Psoas muscle (tissue), 8 donors: Measurements from ENCODE around the gene CLDN7. TPM values are rescaled to one million over a fixed set of nuclear protein-coding genes. Genes with fewer than 3 reads are reported as not detected.

ENCODE experiments used
- ATAC-seq, 4 donors: fragments of 200-7000 bp; cut with Tn5 transposase; one replicate each; pipeline ENCODE4 v1.9.1; 2020; ENCODE audit warnings: moderate library complexity in 3 of 4, mild to moderate bottlenecking in 2 of 4
- DNase-seq, 2 donors: peaks; one replicate each; pipeline ENCODE4 v3.0.0-alpha.2; 2020
- H3K27ac ChIP-seq: fragments of 200-600 bp; one replicate; pipeline ENCODE4 v1.8.0; 2022
- H3K27me3 ChIP-seq, 3 donors: fragments of 200-600 bp in 1 of 3; one replicate each; pipeline versions ENCODE4 v1.6.1 to v1.8.0; 2013 to 2022; ENCODE audit warnings: low read length in 2 of 3, mild to moderate bottlenecking in 2 of 3, moderate library complexity in 1 of 3; ENCODE audit not compliant: insufficient read depth in 3 of 3
- H3K36me3 ChIP-seq, 2 donors: fragments of 200-600 bp in 1 of 2; one replicate each; pipeline versions ENCODE4 v1.6.1 to v1.8.0; 2013 to 2022; ENCODE audit warnings: low read depth in 1 of 2, mild to moderate bottlenecking in 1 of 2, moderate library complexity in 1 of 2; ENCODE audit not compliant: insufficient read depth in 1 of 2
- H3K4me1 ChIP-seq: fragments of 200-600 bp; one replicate; pipeline ENCODE4 v1.8.0; 2022
- H3K4me3 ChIP-seq: fragments of 200-600 bp; one replicate; pipeline ENCODE4 v1.8.0; 2022; ENCODE audit warnings: mild to moderate bottlenecking
- H3K9me3 ChIP-seq: fragments of 200-600 bp; one replicate; pipeline ENCODE4 v1.8.0; 2022
- CTCF ChIP-seq: fragments of 200-600 bp; IDR thresholded peaks from one replicate; pipeline ENCODE4 v1.8.0; 2022; ENCODE audit warnings: antibody characterized with exemption
- WGBS, 3 donors: extraction: QIAGEN DNeasy Blood & Tissue Kit; methylation state at CpG; one replicate each; pipeline versions ENCODE4 v1.1.6 to v1.1.7; 2013; 5-methylcytosine and 5-hydroxymethylcytosine counted together
- intact Hi-C, 2 donors: fragments of 100-400 bp; cut with DNase I; formaldehyde crosslinking; loops; one replicate each; pipeline versions ENCODE4 v1.11.0 to v1.14.2; 2022
- polyA plus RNA-seq, 3 donors: library from polyadenylated mRNA; stranded (reverse); fragments of 200-250 nt; gene quantifications; one replicate each; pipeline ENCODE4 v1.2.3, GENCODE V29; 2013
- total RNA-seq, 4 donors: library from RNA; stranded (reverse); fragmentation: NEBNext Ultra II Directional in 2 of 4; extraction: Animal tissue kit (Norgen Biotek cat#: 25700) in 2 of 4; gene quantifications; one replicate each; pipeline versions ENCODE4 v1.2.1 to v1.2.4, GENCODE V29; 2021 to 2023
- donor health status: healthy with polysubstance abuse.
- donor health status: DM: no; HTN: no; CAD: no; lungs with moderate emphysema.
- donor health status: Bipolar disorder and iron deficiency.
- donor health status: healthy.
- donor health status: DM: yes; HTN: yes; CAD: no.
- donor health status: DM: no; HTN: no; CAD: no.
- donor health status: DM: no; HTN: no; CAD: no.
- donor health status: DM: yes; HTN: yes; CAD: no.

Gene CLDN7
- total and polyA plus RNA-seq, 7 donors, result 0.48 to 1.1 (median 0.93) TPM; not detected in 1

GRCh38 chr17:7261379-7262191 lies 693 bp downstream of the CLDN7 start:
- Histone ChIP-seq H3K4me3 (peak overlapping the region; percentile 66), H3K27me3 (peaks cover 0 to 50% (median 21%) of the 10 kb centered on the region in 3 donors), H3K4me1 (peaks cover 9% of the 10 kb centered on the region), H3K27ac (no peak overlapping the region), H3K9me3 (no peaks in the 10 kb centered on the region), H3K36me3 (peaks cover 0 to 33% of the 10 kb centered on the region in 2 donors)
- intact Hi-C loops, result loop anchor here in 1 of 2 donors (10.0 kb wide), 1 partner anchor 83 kb away; no protein-coding TSS in a partner anchor
- ATAC-seq, result peak; percentile 14 to 46 (median 28)
- 11 to 21% (median 15%) methylated on average over 44 to 71 of the region's 71 CpGs for WGBS, 3 donors
- DNase-seq, result no peak
- TF ChIP-seq CTCF, result no peak

- intact Hi-C loops, result loop anchor here in 1 of 2 donors (10.0 kb wide), 1 partner anchor 84 kb away; no protein-coding TSS in a partner anchor
- Histone ChIP-seq H3K27me3 (peaks cover 0 to 50% (median 21%) of the 10 kb centered on the region in 3 donors), H3K4me1 (peaks cover 9% of the 10 kb centered on the region), H3K36me3 (peaks cover 0 to 40% of the 10 kb centered on the region in 2 donors), H3K4me3 (peak overlapping the region; percentile 66), H3K9me3 (no peaks in the 10 kb centered on the region), H3K27ac (no peak overlapping the region)
- ATAC-seq (peak; percentile 61 to 65 (median 63)), DNase-seq (peak in 1 of 2 donors; percentile 70)
- TF ChIP-seq CTCF, result no peak
- 6 to 9% (median 8%) methylated on average over 50 to 54 of the region's 54 CpGs for WGBS, 3 donors
Measured at GRCh38 chr17:7260651-7261378, 1.5 kb downstream of the CLDN7 start.

- Histone ChIP-seq H3K9me3 (no peaks in the 10 kb centered on the region), H3K36me3 (peaks cover 2 to 47% of the 10 kb centered on the region in 2 donors), H3K27ac (no peak overlapping the region), H3K4me1 (peaks cover 9% of the 10 kb centered on the region), H3K27me3 (peaks cover 0 to 48% (median 21%) of the 10 kb centered on the region in 3 donors), H3K4me3 (no peak overlapping the region)
- intact Hi-C loops, result loop anchor here in 1 of 2 donors (10.0 kb wide), 1 partner anchor 85 kb away; no protein-coding TSS in a partner anchor
- WGBS, 3 donors, result 78 to 87% (median 79%) methylated on average over 4 of the region's 4 CpGs
- no peak for DNase-seq
- peak in 2 of 4 donors; percentile 19 to 20 for ATAC-seq
- no peak for TF ChIP-seq CTCF
Measured at GRCh38 chr17:7260151-7260550, 2.1 kb downstream of the CLDN7 start.

GRCh38 chr17:7259555-7259889 lies 2.8 kb downstream of the CLDN7 start:
- Histone ChIP-seq H3K9me3 (no peaks in the 10 kb centered on the region), H3K4me1 (peaks cover 9% of the 10 kb centered on the region), H3K27me3 (peaks cover 0 to 42% (median 21%) of the 10 kb centered on the region in 3 donors), H3K36me3 (peaks cover 2 to 53% of the 10 kb centered on the region in 2 donors), H3K27ac (no peak overlapping the region), H3K4me3 (no peak overlapping the region)
- WGBS, 3 donors, result 92 to 96% (median 92%) methylated on average over 6 of the region's 6 CpGs
- no peak for TF ChIP-seq CTCF
- no peak for ATAC-seq
- intact Hi-C loops, result no loop called here
- DNase-seq, result no peak
